DOHH2 (cell line): ENCODE data around the gene RAB3D.

Experiments used
- H3F3A ChIP-seq: fragments of 200-600 bp; sonication (generic), shearing (Covaris generic); 2 replicates; pipeline ENCODE4 v1.6.0; 2016; ENCODE audit warnings: antibody characterized with exemption, mild to moderate bottlenecking; ENCODE audit not compliant: control insufficient read depth, insufficient read depth
- H3K27ac ChIP-seq: fragments of 200-600 bp; sonication (generic); 2 replicates; pipeline ENCODE4 v1.5.1; 2014; ENCODE audit warnings: low read depth, mild to moderate bottlenecking, low read length, moderate library complexity
- H3K27me3 ChIP-seq: fragments of 200-600 bp; sonication (generic); 2 replicates; pipeline ENCODE4 v1.6.1; 2014; ENCODE audit warnings: mild to moderate bottlenecking, low read length, mixed read lengths; ENCODE audit not compliant: control insufficient read depth
- H3K36me3 ChIP-seq: fragments of 200-600 bp; sonication (generic); 2 replicates; pipeline ENCODE4 v1.6.1; 2014; ENCODE audit warnings: mild to moderate bottlenecking, low read length, moderate library complexity, mixed read lengths; ENCODE audit not compliant: control insufficient read depth
- H3K4me1 ChIP-seq: fragments of 200-600 bp; sonication (generic); 2 replicates; pipeline ENCODE4 v1.6.1; 2014; ENCODE audit warnings: mild to moderate bottlenecking, low read length, mixed read lengths; ENCODE audit not compliant: control insufficient read depth
- H3K4me2 ChIP-seq: fragments of 200-600 bp; sonication (generic); 2 replicates; pipeline ENCODE4 v1.6.0; 2014; ENCODE audit warnings: mild to moderate bottlenecking, low read length, moderate library complexity
- H3K4me3 ChIP-seq: fragments of 200-600 bp; sonication (generic); 2 replicates; pipeline ENCODE4 v1.5.1; 2014; ENCODE audit warnings: mild to moderate bottlenecking, low read length, mixed read lengths
- H3K79me2 ChIP-seq: fragments of 200-600 bp; sonication (generic); 2 replicates; pipeline ENCODE4 v1.6.1; 2014; ENCODE audit warnings: mild to moderate bottlenecking, low read length, mixed read lengths; ENCODE audit not compliant: control insufficient read depth
- H3K9me2 ChIP-seq: fragments of 200-600 bp; sonication (generic); replicated peaks from 2 replicates; pipeline ENCODE4 v1.6.1; 2014; ENCODE audit warnings: mild to moderate bottlenecking, low read length, mixed read lengths; ENCODE audit not compliant: control insufficient read depth
- H3K9me3 ChIP-seq: fragments of 200-600 bp; sonication (generic); 2 replicates; pipeline ENCODE4 v1.6.1; 2014; ENCODE audit warnings: antibody characterized with exemption, low read length, mixed read lengths; ENCODE audit not compliant: control insufficient read depth, insufficient read depth
- H4K20me1 ChIP-seq: fragments of 200-600 bp; sonication (generic); 2 replicates; pipeline ENCODE4 v1.6.0; 2014; ENCODE audit warnings: low read depth, mild to moderate bottlenecking, antibody characterized with exemption, low read length, moderate library complexity; ENCODE audit not compliant: control insufficient read depth, insufficient read depth
- CTCF ChIP-seq: fragments of 200-600 bp; sonication (generic); IDR thresholded peaks from one replicate; pipeline ENCODE4 v1.5.1; 2014; ENCODE audit warnings: antibody characterized with exemption, mild to moderate bottlenecking, low read depth, low read length; ENCODE audit not compliant: poor library complexity, severe bottlenecking
- EZH2phosphoT487 ChIP-seq: fragments of 200-600 bp; sonication (generic); IDR thresholded peaks from 2 replicates; pipeline ENCODE4 v1.6.1; 2017; ENCODE audit warnings: borderline replicate concordance, mild to moderate bottlenecking, antibody characterized with exemption, low read length, moderate library complexity, mixed read lengths

The RAB3D gene

GRCh38 chr19:11367528-11367927, 28.1 kb upstream of the RAB3D start:
- Histone ChIP-seq H3K4me1 (no peaks in the 10 kb centered on the region), H3K9me2 (no peaks in the 10 kb centered on the region), H3K79me2 (no peaks in the 10 kb centered on the region), H3K36me3 (no peaks in the 10 kb centered on the region), H3K27me3 (no peaks in the 10 kb centered on the region), H3K9me3 (no peaks in the 10 kb centered on the region), H3K4me2 (no peak overlapping the region), H3K4me3 (no peak overlapping the region), H3K27ac (no peak overlapping the region), H4K20me1 (no peaks in the 10 kb centered on the region), H3F3A (no peaks in the 10 kb centered on the region)
- no peak for TF ChIP-seq EZH2phosphoT487
- no peak for TF ChIP-seq CTCF

- Histone ChIP-seq H3K27ac (no peak overlapping the region), H3K4me1 (no peaks in the 10 kb centered on the region), H3K79me2 (no peaks in the 10 kb centered on the region), H4K20me1 (no peaks in the 10 kb centered on the region), H3K4me2 (no peak overlapping the region), H3K9me2 (no peaks in the 10 kb centered on the region), H3K27me3 (no peaks in the 10 kb centered on the region), H3F3A (no peaks in the 10 kb centered on the region), H3K9me3 (no peaks in the 10 kb centered on the region), H3K36me3 (no peaks in the 10 kb centered on the region), H3K4me3 (no peak overlapping the region)
- TF ChIP-seq CTCF: no peak
- no peak for TF ChIP-seq EZH2phosphoT487
These were observed 26.2 kb upstream of the RAB3D start for GRCh38 chr19:11365557-11366117.

- TF ChIP-seq EZH2phosphoT487 (no peak), CTCF (no peak)
- H3K4me1 ChIP-seq: no peaks in the 10 kb centered on the region
- no peaks in the 10 kb centered on the region for H3K27me3 ChIP-seq
- no peak overlapping the region for H3K4me3 ChIP-seq
- H3K79me2 ChIP-seq: no peaks in the 10 kb centered on the region
- H3K36me3 ChIP-seq: no peaks in the 10 kb centered on the region
- no peak overlapping the region for H3K4me2 ChIP-seq
- H4K20me1 ChIP-seq: no peaks in the 10 kb centered on the region
- no peaks in the 10 kb centered on the region for H3K9me3 ChIP-seq
- H3F3A ChIP-seq: no peaks in the 10 kb centered on the region
- H3K9me2 ChIP-seq: no peaks in the 10 kb centered on the region
- H3K27ac ChIP-seq: no peak overlapping the region
These were observed 25.5 kb upstream of the RAB3D start for GRCh38 chr19:11364935-11365334.
